Keratinocyte (primary cell): ENCODE results near the gene ABCB9. TPM values are rescaled to one million over a fixed set of nuclear protein-coding genes. Genes with fewer than 3 reads are reported as not detected.

Source experiments
- DNase-seq: peaks from one replicate; pipeline ENCODE4 v3.0.0-alpha.2; 2011; ENCODE audit warnings: low read depth, missing footprints, low spot score
- FAIRE-seq: peaks from 2 replicates; lab custom pipeline; 2011; peaks lifted over from hg19 to GRCh38; lab: Jason Lieb, UNC
- H2AFZ ChIP-seq: 2 replicates; pipeline ENCODE4 v1.6.0; 2012; ENCODE audit warnings: low read length, control low read depth, inconsistent platforms; ENCODE audit not compliant: control insufficient read depth
- H3K27ac ChIP-seq: 2 replicates; pipeline ENCODE4 v1.5.1; 2011; ENCODE audit warnings: low read length; ENCODE audit not compliant: control insufficient read depth, insufficient read depth
- H3K27me3 ChIP-seq: 3 replicates; pipeline ENCODE4 v1.6.0; 2011; ENCODE audit warnings: low read length; ENCODE audit not compliant: control insufficient read depth, insufficient read depth; ENCODE audit errors: extremely low read depth
- H3K36me3 ChIP-seq, 2 experiments: 2 replicates in 1 of 2; 3 replicates in 1 of 2; pipeline ENCODE4 v1.5.1; 2011; ENCODE audit warnings: low read length in 2 of 2, mild to moderate bottlenecking in 1 of 2; ENCODE audit not compliant: control insufficient read depth in 2 of 2, insufficient read depth in 2 of 2; ENCODE audit errors: extremely low read depth in 1 of 2
- H3K4me1 ChIP-seq: 3 replicates; pipeline ENCODE4 v1.5.1; 2011; ENCODE audit warnings: low read length; ENCODE audit not compliant: control insufficient read depth, insufficient read depth; ENCODE audit errors: extremely low read depth
- H3K4me2 ChIP-seq: 3 replicates; pipeline ENCODE4 v1.6.0; 2011; ENCODE audit warnings: low read depth, low read length; ENCODE audit not compliant: control insufficient read depth, insufficient read depth; ENCODE audit errors: extremely low read depth
- H3K4me3 ChIP-seq, 3 experiments: fragments of 200-600 bp in 1 of 3; sonication (generic) in 1 of 3; 2 replicates in 2 of 3; 3 replicates in 1 of 3; pipeline ENCODE4 v1.5.1; 2011 to 2016; ENCODE audit warnings: low read length in 3 of 3, mild to moderate bottlenecking in 3 of 3, control low read depth in 2 of 3, inconsistent platforms in 1 of 3, low read depth in 1 of 3, mixed read lengths in 1 of 3, mixed run types in 1 of 3, moderate library complexity in 1 of 3; ENCODE audit not compliant: control insufficient read depth in 2 of 3, insufficient read depth in 2 of 3; ENCODE audit errors: extremely low read depth in 1 of 3
- H3K79me2 ChIP-seq: 2 replicates; pipeline ENCODE4 v1.6.0; 2012; ENCODE audit warnings: low read length; ENCODE audit not compliant: control insufficient read depth, insufficient read depth
- H3K9ac ChIP-seq: 3 replicates; pipeline ENCODE4 v1.6.0; 2011; ENCODE audit warnings: low read length; ENCODE audit not compliant: control insufficient read depth, insufficient read depth; ENCODE audit errors: extremely low read depth
- H3K9me1 ChIP-seq: 3 replicates; pipeline ENCODE4 v1.6.0; 2011; ENCODE audit warnings: low read length; ENCODE audit not compliant: control insufficient read depth, insufficient read depth; ENCODE audit errors: extremely low read depth
- H3K9me3 ChIP-seq: 2 replicates; pipeline ENCODE4 v1.5.1; 2012; ENCODE audit warnings: low read depth, low read length; ENCODE audit not compliant: control insufficient read depth
- H4K20me1 ChIP-seq: 3 replicates; pipeline ENCODE4 v1.6.0; 2011; ENCODE audit warnings: low read length; ENCODE audit not compliant: control insufficient read depth, insufficient read depth; ENCODE audit errors: extremely low read depth
- CTCF ChIP-seq, 3 experiments: IDR thresholded peaks in 1 of 3; conservative IDR thresholded peaks in 1 of 3; optimal IDR thresholded peaks in 1 of 3; 2 replicates in 2 of 3; 3 replicates in 1 of 3; pipeline versions ENCODE3 to v1.5.1; 2011; ENCODE audit warnings: low read length in 3 of 3, mild to moderate bottlenecking in 3 of 3, moderate library complexity in 2 of 3, control low read depth in 1 of 3, inconsistent platforms in 1 of 3; ENCODE audit not compliant: insufficient read depth in 2 of 3; ENCODE audit errors: extremely low read depth in 1 of 3
- EZH2 ChIP-seq: IDR thresholded peaks from one replicate; pipeline ENCODE4 v1.6.1; 2012; ENCODE audit warnings: inconsistent platforms, mild to moderate bottlenecking, low read length, moderate library complexity
- dilution Hi-C: fragments of 300-500 bp; cut with MboI; formaldehyde crosslinking; loops from one replicate; pipeline ENCODE4 v1.7.0; 2020; ENCODE audit warnings: low sequenced_read_pairs; ENCODE audit not compliant: extremely low pct_ligation_motif_present
- polyA plus RNA-seq, 5 experiments: library from polyadenylated mRNA; depleted of rRNA in 3 of 5; stranded (reverse) in 3 of 5; stranded (forward) in 1 of 5; unstranded in 1 of 5; fragments of >200 nt; gene quantifications; 1 replicate in 1 of 5; 2 replicates in 3 of 5; 3 replicates in 1 of 5; pipeline versions ENCODE4 v1.2.1 to v1.2.3, GENCODE V29; 2011 to 2012; ENCODE audit warnings: missing spikeins in 2 of 5, low read depth in 1 of 5, low replicate concordance in 1 of 5
- small RNA-seq, 3 experiments: library from RNA; depleted of rRNA; stranded (forward); fragments of <200 nt; gene quantifications; one replicate each; pipeline ENCODE3, GENCODE V24; 2012; ENCODE audit warnings: low read depth in 3 of 3, low replicate concordance in 1 of 3; ENCODE audit not compliant: insufficient read length in 3 of 3

The ABCB9 gene
- polyA plus RNA-seq, 1 donor (not counting 4 experiments of a cell fraction or from before 2014, with no cell fraction given) = 4.0 TPM

DNA sequence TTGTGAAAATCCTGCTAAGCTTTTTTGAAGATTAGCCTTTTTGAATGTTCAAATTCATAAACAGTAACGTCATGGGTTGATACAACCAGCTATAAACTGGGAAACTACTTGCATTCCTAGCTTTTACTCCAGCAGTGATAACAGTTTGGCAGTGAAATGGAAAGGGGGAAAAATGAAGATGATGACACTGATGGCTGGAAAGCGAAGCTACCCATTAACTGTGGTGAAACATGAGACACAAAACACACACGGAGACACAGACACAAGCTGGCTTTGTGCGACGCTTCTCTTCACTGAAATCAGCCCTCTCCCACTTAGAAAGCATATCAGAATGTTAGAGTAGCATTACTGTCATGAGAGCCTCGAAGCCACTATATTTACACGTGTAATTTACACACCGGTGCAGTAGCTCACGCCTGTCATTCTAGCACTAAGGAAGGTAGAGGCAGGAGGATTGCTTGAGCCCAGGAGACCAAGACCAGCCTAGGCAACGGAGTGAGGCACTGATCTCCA, 86.1 kb downstream of the ABCB9 start:
- Histone ChIP-seq H3K27me3 (no peaks in the 10 kb centered on the region), H3K4me2 (no peak overlapping the region), H3K79me2 (peaks cover 100% of the 10 kb centered on the region), H4K20me1 (peaks cover 30% of the 10 kb centered on the region), H3K4me1 (peaks cover 13% of the 10 kb centered on the region), H3K27ac (no peak overlapping the region), H3K9me3 (no peaks in the 10 kb centered on the region), H3K36me3 (peaks cover 15 to 37% of the 10 kb centered on the region in 2 experiments), H3K9me1 (peaks cover 8% of the 10 kb centered on the region), H2AFZ (no peak overlapping the region), H3K9ac (no peak overlapping the region), H3K4me3 (no peak overlapping the region)
- dilution Hi-C loops = no loop called here
- DNase-seq (no peak), FAIRE-seq (no peak)
- no peak for TF ChIP-seq CTCF (optimal IDR thresholded peaks at IDR 0.05 in 1 of 3, IDR thresholded peaks at IDR 0.05 in 1 of 3, conservative IDR thresholded peaks at IDR 0.05 in 1 of 3; ENCODE audit: extremely low read depth in 1 of 3, insufficient read depth in 2 of 3, low read length in 3 of 3)
- no peak for TF ChIP-seq EZH2

Small RNAs within 50 kb of the gene (small RNA-seq; reads per million reads assigned to genes)
- gene ARL6IP4 (0 reads per million in 3 experiments), gene MIR4304 (0 reads per million in 3 experiments)

Other genes starting within 250 kb of the ABCB9 start
- gene HCAR3, start 249.7 kb downstream of the ABCB9 start, polyA plus RNA-seq = 2.8 to 13.9 TPM (median 12.1 TPM) in 3 replicates
- 0.03 to 0.10 TPM (median 0.07 TPM) in 3 replicates for gene HCAR1, start 235.6 kb downstream of the ABCB9 start, polyA plus RNA-seq
- gene DENR, start 213.6 kb downstream of the ABCB9 start, polyA plus RNA-seq = 31.1 to 59.8 TPM (median 37.8 TPM) in 3 replicates
- gene CCDC62, start 191.9 kb downstream of the ABCB9 start, polyA plus RNA-seq = 0.17 to 0.35 TPM (median 0.23 TPM) in 3 replicates
- 19.4 to 31.8 TPM (median 23.0 TPM) in 3 replicates for gene HIP1R, start 131.0 kb downstream of the ABCB9 start, polyA plus RNA-seq
- 29.3 to 85.5 TPM (median 34.1 TPM) in 3 replicates for gene VPS37B, start 70.3 kb downstream of the ABCB9 start, polyA plus RNA-seq
- 6.9 to 14.1 TPM (median 7.9 TPM) in 3 replicates for gene OGFOD2, start 8.8 kb upstream of the ABCB9 start, polyA plus RNA-seq
- gene ARL6IP4, start 14.2 kb upstream of the ABCB9 start, polyA plus RNA-seq = 117 to 163 TPM (median 144 TPM) in 3 replicates
- 0.97 to 2.1 TPM (median 1.4 TPM) in 3 replicates for gene PITPNM2, start 184.6 kb upstream of the ABCB9 start, polyA plus RNA-seq